Measurements from ENCODE around the gene APOBEC3A. TPM values are rescaled to one million over a fixed set of nuclear protein-coding genes. Genes with fewer than 3 reads are reported as not detected.

Gene APOBEC3A
- total and polyA plus RNA-seq, 2 of the 8 experiments (the other 6 are each of a cell fraction or from before 2014, with no cell fraction given), result not detected

DNA sequence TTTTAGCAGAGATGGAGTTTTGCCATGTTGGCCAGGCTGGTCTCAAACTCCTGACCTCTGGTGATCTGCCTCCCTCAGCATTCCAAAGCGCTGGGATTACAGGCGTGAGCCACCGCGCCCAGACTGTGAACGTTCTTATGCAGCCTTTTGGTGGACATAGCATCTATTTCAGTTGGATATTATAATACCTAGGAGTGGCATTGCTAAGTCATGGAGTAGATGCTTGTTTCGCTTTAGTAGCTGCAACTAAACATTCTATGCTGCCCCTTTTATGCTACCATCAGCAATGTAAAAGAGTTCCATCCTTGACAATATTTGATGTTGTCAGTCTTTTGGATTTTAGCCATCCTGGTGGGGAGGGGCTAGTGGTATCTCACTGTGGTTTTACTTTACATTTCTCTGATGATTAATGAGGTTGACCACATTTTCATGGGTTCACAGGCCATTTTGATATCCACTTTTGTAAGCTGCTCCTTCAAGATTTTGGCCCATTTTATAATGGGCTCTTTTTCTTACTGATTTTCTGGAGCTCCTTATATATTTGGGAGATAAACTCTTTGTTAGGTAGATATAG is 16.5 kb upstream of the APOBEC3A start:
- no peak for FAIRE-seq
- CTCF ChIA-PET (ENCODE audit: partially characterized antibody), result interaction anchor here (1.0 to 2.2 kb wide), 4 partner anchors 10 to 174 kb away, joined by 3 to 9 read pairs (median 4); no protein-coding TSS in a partner anchor
- TF ChIP-seq HDAC6 (IDR thresholded peaks at IDR 0.05; ENCODE audit: low read depth, low read length) (no peak), POU5F1 (IDR thresholded peaks at IDR 0.05; ENCODE audit: low read depth, low read length) (no peak), CHD2 (IDR thresholded peaks at IDR 0.05; ENCODE audit: low read length) (no peak), SAP30 (IDR thresholded peaks at IDR 0.05; ENCODE audit: insufficient read depth, insufficient replicate concordance, low read length) (no peak), KDM4A (IDR thresholded peaks at IDR 0.05; ENCODE audit: low read depth, low read length, severe bottlenecking) (no peak), SP4 (IDR thresholded peaks at IDR 0.05; ENCODE audit: low read length) (no peak), JUND (IDR thresholded peaks at IDR 0.05; ENCODE audit: low read length) (no peak), ATF3 (IDR thresholded peaks at IDR 0.05; ENCODE audit: insufficient read depth, low read depth, low read length) (no peak), RXRA (IDR thresholded peaks at IDR 0.05; ENCODE audit: insufficient read depth, low read depth, low read length) (no peak), RFX5 (IDR thresholded peaks at IDR 0.05; ENCODE audit: borderline replicate concordance, low read depth, low read length) (no peak), SRF (IDR thresholded peaks at IDR 0.05; ENCODE audit: low read depth, low read length) (no peak), SUZ12 (IDR thresholded peaks at IDR 0.05; ENCODE audit: low read length) (no peak), CTBP2 (IDR thresholded peaks at IDR 0.05; ENCODE audit: borderline replicate concordance, insufficient read depth, insufficient read length, low read length) (no peak)

More for the DNA sequence above, 16.5 kb upstream of the APOBEC3A start:
- H3K79me1 ChIP-seq (ENCODE audit: low read depth, low read length), result no peaks in the 10 kb centered on the region
- H2BK12ac ChIP-seq (ENCODE audit: low read depth, low read length), result no peak overlapping the region
- H4K91ac ChIP-seq (replicated peaks; ENCODE audit: insufficient read length, low read length), result no peak overlapping the region
- H3K56ac ChIP-seq (replicated peaks; ENCODE audit: insufficient read length, low read depth, low read length), result no peak overlapping the region
- no peak overlapping the region for H2AK5ac ChIP-seq (ENCODE audit: low read depth, low read length)
- H3K9ac ChIP-seq (replicated peaks in 1 of 4; ENCODE audit: extremely low read depth in 1 of 4, low read depth in 3 of 4, low read length in 3 of 4), result no peak overlapping the region
- no peak overlapping the region for H2BK5ac ChIP-seq (ENCODE audit: low read depth, low read length)
- no peak overlapping the region for H3K14ac ChIP-seq (ENCODE audit: insufficient read length)
- H2BK20ac ChIP-seq (ENCODE audit: low read length), result no peak overlapping the region
- H3K27ac ChIP-seq (ENCODE audit: low read depth, low read length), result no peak overlapping the region
- no peak overlapping the region for H3K4me2 ChIP-seq (ENCODE audit: insufficient read depth in 1 of 2, low read depth in 2 of 2, low read length in 2 of 2)
- H4K20me1 ChIP-seq (replicated peaks in 1 of 2; ENCODE audit: control insufficient read depth in 1 of 2, insufficient read depth in 2 of 2, low read length in 2 of 2), result peaks cover 0 to 2% of the 10 kb centered on the region in 2 experiments
- H3K36me3 ChIP-seq (ENCODE audit: control insufficient read depth in 2 of 4, insufficient read depth in 4 of 4, low read length in 3 of 4), result no peaks in the 10 kb centered on the region
- WGBS, 2 experiments (ENCODE audit: extremely low coverage in 1 of 2, insufficient coverage in 1 of 2, insufficient read length in 1 of 2, insufficient replicate concordance in 2 of 2, low coverage in 1 of 2, low lambda C conversion rate in 2 of 2, missing lambda C conversion rate in 1 of 2), result 98% methylated on average over 6 of the region's 6 CpGs; no CpG with 5 or more reads in 1 of the 2 experiments
- no peak overlapping the region for H2AFZ ChIP-seq (ENCODE audit: low read length)
- H3K23ac ChIP-seq (ENCODE audit: insufficient read length), result no peak overlapping the region
- H3K9me3 ChIP-seq (ENCODE audit: insufficient read depth in 2 of 2, low read depth in 1 of 2, low read length in 1 of 2), result no peaks in the 10 kb centered on the region
- no peak overlapping the region for H3K4ac ChIP-seq (replicated peaks; ENCODE audit: insufficient read length, low read depth, low read length)
- POLR2A ChIA-PET (ENCODE audit: partially characterized antibody), result no interaction called here
- DNase-seq (ENCODE audit: low read depth in 1 of 2, low spot score in 2 of 2), result no peak
- no peak overlapping the region for H4K5ac ChIP-seq (ENCODE audit: insufficient read length, low read depth, low read length)
- no peak overlapping the region for H2BK15ac ChIP-seq (ENCODE audit: low read length)
- peaks cover 0 to 2% (median 0%) of the 10 kb centered on the region in 4 experiments; a peak in 2 of 7 replicates for H3K27me3 ChIP-seq (replicated peaks in 1 of 4; ENCODE audit: control insufficient read depth in 3 of 4, extremely low read depth in 1 of 4, insufficient read depth in 3 of 4, low read length in 3 of 4)
- H3K18ac ChIP-seq (ENCODE audit: extremely low read depth, low read length), result no peak overlapping the region
- H3K4me3 ChIP-seq (ENCODE audit: extremely low read depth in 1 of 4, insufficient read depth in 2 of 4, low read depth in 3 of 4, low read length in 4 of 4), result no peak overlapping the region
- H3K79me2 ChIP-seq (ENCODE audit: control insufficient read depth in 1 of 2, insufficient read depth in 2 of 2, low read length in 2 of 2), result no peaks in the 10 kb centered on the region
- no peak overlapping the region for H2BK120ac ChIP-seq (replicated peaks; ENCODE audit: low read depth, low read length)
- H3K23me2 ChIP-seq (ENCODE audit: low read depth, low read length), result peaks cover 4% of the 10 kb centered on the region; the same call in 1 of the 2 replicates
- no peak overlapping the region for H4K8ac ChIP-seq (ENCODE audit: extremely low read depth, insufficient read depth, low read length)
- peaks cover 0 to 4% (median 0%) of the 10 kb centered on the region in 4 experiments; a peak in 2 of 7 replicates for H3K4me1 ChIP-seq (replicated peaks in 1 of 4; ENCODE audit: control insufficient read depth in 3 of 4, insufficient read depth in 4 of 4, low read length in 3 of 4)
